GM19238 (cell line): ENCODE results near the gene LRRFIP1.

Experiments used
- DNase-seq: peaks from one replicate; pipeline ENCODE4 v3.0.0; 2011; ENCODE audit warnings: low spot score; ENCODE audit not compliant: insufficient read length

Gene LRRFIP1

DNA sequence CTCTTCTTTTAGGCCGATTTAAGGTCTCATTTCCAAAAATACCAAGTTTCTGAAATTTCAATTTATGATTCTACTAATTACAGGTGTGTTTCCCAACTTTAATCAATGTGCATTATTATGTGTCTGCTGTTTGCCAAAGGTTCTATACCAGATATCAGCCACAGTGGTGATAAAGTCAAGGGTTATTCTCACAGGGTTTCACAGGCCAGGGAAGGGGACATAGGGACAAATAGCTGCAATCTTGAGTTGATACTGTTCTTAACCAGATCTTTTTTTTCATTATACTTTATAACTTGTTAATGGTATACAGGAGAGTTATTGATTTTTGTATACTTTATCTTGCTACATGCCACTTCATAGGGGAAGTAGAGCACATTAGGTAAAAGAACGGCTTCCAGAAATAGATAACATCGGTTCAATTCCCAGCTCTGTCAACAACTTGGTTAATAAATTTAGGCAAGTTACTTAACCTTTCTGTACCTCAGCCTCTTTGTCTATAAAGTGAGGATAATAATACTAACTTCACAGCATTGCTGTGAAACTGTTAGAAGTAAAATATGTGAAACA is 200.1 kb downstream of the LRRFIP1 start:
- DNase-seq, result no peak
